HEK293 (cell line): Measurements from ENCODE around the gene SLC38A1.
A peak's percentile ranks its signal among the peaks of the same experiment; 100 is the strongest.
"Not testable (repeated sequence)": the region's sequence is repeated elsewhere in the genome, so short reads cannot be mapped to it uniquely, and the experiment has no call there.

Source experiments
- CTCF ChIA-PET: fragments of 350-600 bp; formaldehyde crosslinking; extraction: SDS; loops from one replicate; lab custom pipeline; 2021; ENCODE audit warnings: antibody characterized with exemption; lab: Yijun Ruan, JAX
- POLR2A ChIA-PET: fragments of 300-600 bp; formaldehyde crosslinking; extraction: SDS; loops from one replicate; lab custom pipeline; 2020; ENCODE audit warnings: antibody characterized with exemption, inconsistent platforms; lab: Yijun Ruan, JAX
- H3K27ac ChIP-seq: fragments of 200-500 bp; sonication (Bioruptor generic); 2 replicates; pipeline ENCODE4 v1.5.1; 2014; ENCODE audit warnings: low read depth, low read length, control low read depth, inconsistent platforms; ENCODE audit errors: extremely low read depth
- H3K36me3 ChIP-seq, 2 experiments: fragments of 200-500 bp in 1 of 2; sonication (Bioruptor generic) in 1 of 2; 1 replicate in 1 of 2; 2 replicates in 1 of 2; pipeline ENCODE4 v1.5.1; 2014 to 2017; ENCODE audit warnings: inconsistent platforms in 2 of 2, low read length in 2 of 2; ENCODE audit not compliant: control insufficient read depth in 2 of 2, insufficient read depth in 1 of 2
- H3K4me1 ChIP-seq: fragments of 200-500 bp; sonication (Bioruptor generic); 2 replicates; pipeline ENCODE4 v1.5.1; 2014; ENCODE audit warnings: mild to moderate bottlenecking, low read length, inconsistent platforms; ENCODE audit not compliant: control insufficient read depth, insufficient read depth
- H3K4me3 ChIP-seq: 2 replicates; pipeline ENCODE4 v1.5.1; 2011; ENCODE audit warnings: low read depth, mild to moderate bottlenecking, control low read depth, low read length, moderate library complexity
- H3K9me3 ChIP-seq: fragments of 200-500 bp; sonication (Bioruptor generic); 2 replicates; pipeline ENCODE4 v1.5.1; 2014; ENCODE audit warnings: low read depth, low read length, inconsistent platforms; ENCODE audit not compliant: control insufficient read depth, insufficient read depth
- EGR2 ChIP-seq: fragments of 450-650 bp; formaldehyde crosslinking; IDR thresholded peaks from 2 replicates; pipeline ENCODE4 v1.5.1; 2016; ENCODE audit warnings: low read depth, missing biosample characterization, missing genetic modification characterization
- FEZF1 ChIP-seq: fragments of 450-650 bp; formaldehyde crosslinking; IDR thresholded peaks from 2 replicates; pipeline ENCODE4 v1.5.1; 2016; ENCODE audit warnings: missing biosample characterization, missing genetic modification characterization
- KLF1 ChIP-seq: fragments of 450-650 bp; formaldehyde crosslinking; IDR thresholded peaks from 2 replicates; pipeline ENCODE4 v1.5.1; 2016; ENCODE audit warnings: missing biosample characterization, missing genetic modification characterization
- KLF10 ChIP-seq: fragments of 450-650 bp; IDR thresholded peaks from 2 replicates; pipeline ENCODE4 v1.5.1; 2018; ENCODE audit warnings: missing biosample characterization, mild to moderate bottlenecking, missing genetic modification characterization
- MZF1 ChIP-seq: fragments of 450-650 bp; formaldehyde crosslinking; IDR thresholded peaks from 2 replicates; pipeline ENCODE4 v1.5.1; 2017; ENCODE audit warnings: missing biosample characterization, missing genetic modification characterization, borderline replicate concordance
- SP3 ChIP-seq: fragments of 450-650 bp; formaldehyde crosslinking; IDR thresholded peaks from 2 replicates; pipeline ENCODE4 v1.5.1; 2016; ENCODE audit warnings: missing biosample characterization, missing genetic modification characterization
- SP7 ChIP-seq: fragments of 450-650 bp; formaldehyde crosslinking; IDR thresholded peaks from 2 replicates; pipeline ENCODE4 v1.5.1; 2016; ENCODE audit warnings: missing biosample characterization, missing genetic modification characterization
- WT1 ChIP-seq: fragments of 450-650 bp; formaldehyde crosslinking; IDR thresholded peaks from 2 replicates; pipeline ENCODE4 v1.5.1; 2016; ENCODE audit warnings: missing biosample characterization, missing genetic modification characterization
- ZBTB21 ChIP-seq: fragments of 450-650 bp; formaldehyde crosslinking; IDR thresholded peaks from 2 replicates; pipeline ENCODE4 v1.5.1; 2017; ENCODE audit warnings: missing biosample characterization, missing genetic modification characterization
- ZNF146 ChIP-seq: fragments of 450-650 bp; formaldehyde crosslinking; IDR thresholded peaks from 2 replicates; pipeline ENCODE4 v1.5.1; 2016; ENCODE audit warnings: missing biosample characterization, missing genetic modification characterization
- ZNF184 ChIP-seq: fragments of 450-650 bp; IDR thresholded peaks from 2 replicates; pipeline ENCODE4 v1.5.1; 2018; ENCODE audit warnings: missing biosample characterization, mild to moderate bottlenecking, missing genetic modification characterization
- ZNF202 ChIP-seq: fragments of 450-650 bp; formaldehyde crosslinking; IDR thresholded peaks from 2 replicates; pipeline ENCODE4 v1.5.1; 2016; ENCODE audit warnings: missing biosample characterization, missing genetic modification characterization, borderline replicate concordance
- ZNF223 ChIP-seq: fragments of 450-650 bp; formaldehyde crosslinking; IDR thresholded peaks from 2 replicates; pipeline ENCODE4 v1.5.1; 2016; ENCODE audit warnings: missing biosample characterization, missing genetic modification characterization
- ZNF280D ChIP-seq: fragments of 450-650 bp; formaldehyde crosslinking; IDR thresholded peaks from 2 replicates; pipeline ENCODE4 v1.5.1; 2016; ENCODE audit warnings: missing biosample characterization, missing genetic modification characterization
- ZNF48 ChIP-seq: fragments of 450-650 bp; formaldehyde crosslinking; IDR thresholded peaks from 2 replicates; pipeline ENCODE4 v1.5.1; 2016; ENCODE audit warnings: missing biosample characterization, missing genetic modification characterization
- ZNF488 ChIP-seq: fragments of 450-650 bp; formaldehyde crosslinking; IDR thresholded peaks from 2 replicates; pipeline ENCODE4 v1.5.1; 2016; ENCODE audit warnings: missing biosample characterization, missing genetic modification characterization
- ZNF521 ChIP-seq: fragments of 450-650 bp; formaldehyde crosslinking; IDR thresholded peaks from 2 replicates; pipeline ENCODE4 v1.5.1; 2017; ENCODE audit warnings: missing biosample characterization, mild to moderate bottlenecking, missing genetic modification characterization
- ZNF548 ChIP-seq: fragments of 450-650 bp; formaldehyde crosslinking; IDR thresholded peaks from 2 replicates; pipeline ENCODE4 v1.5.1; 2016; ENCODE audit warnings: missing biosample characterization, missing genetic modification characterization
- ZNF776 ChIP-seq: fragments of 450-650 bp; formaldehyde crosslinking; IDR thresholded peaks from 2 replicates; pipeline ENCODE4 v1.5.0; 2017; ENCODE audit warnings: missing biosample characterization, missing genetic modification characterization, borderline replicate concordance
- ZNF791 ChIP-seq: fragments of 450-650 bp; formaldehyde crosslinking; IDR thresholded peaks from 2 replicates; pipeline ENCODE4 v1.5.1; 2016; ENCODE audit warnings: missing biosample characterization, missing genetic modification characterization
- ZNF792 ChIP-seq: fragments of 450-650 bp; formaldehyde crosslinking; IDR thresholded peaks from 2 replicates; pipeline ENCODE4 v1.5.1; 2016; ENCODE audit warnings: missing biosample characterization, missing genetic modification characterization
- ZXDB ChIP-seq: fragments of 450-650 bp; formaldehyde crosslinking; IDR thresholded peaks from 2 replicates; pipeline ENCODE4 v1.5.1; 2016; ENCODE audit warnings: missing biosample characterization, missing genetic modification characterization

The SLC38A1 gene

GRCh38 chr12:46256942-46257341 lies 11.9 kb downstream of the SLC38A1 start:
- H3K4me1 ChIP-seq, result peaks cover 21% of the 10 kb centered on the region
- no peaks in the 10 kb centered on the region for H3K9me3 ChIP-seq
- no peak overlapping the region for H3K27ac ChIP-seq
- ChIA-PET POLR2A (no interaction called here), CTCF (interaction anchor here (0.6 kb wide), 1 partner anchor 40 kb away, joined by 3 read pairs; no protein-coding TSS in a partner anchor)
- no peak overlapping the region for H3K4me3 ChIP-seq
- H3K36me3 ChIP-seq, result peaks cover 0 to 13% of the 10 kb centered on the region in 2 experiments; a peak in 2 of 3 replicates
- TF ChIP-seq FEZF1 (tag by site-specific recombination) (0 out of 2 replicates have a peak, but pooled peaks have one; percentile 20), EGR2 (no peak), ZNF223 (tag by site-specific recombination) (no peak), SP3 (no peak), MZF1 (tag by site-specific recombination) (peak; percentile 24; the same call in 1 of the 2 replicates)

- no peaks in the 10 kb centered on the region for H3K9me3 ChIP-seq
- H3K27ac ChIP-seq, result no peak overlapping the region
- CTCF ChIA-PET, result no interaction called here
- no peak for TF ChIP-seq ZNF521 (tag by site-specific recombination)
- no peak for TF ChIP-seq KLF10 (tag by site-specific recombination)
- no peak for TF ChIP-seq ZNF48 (tag by site-specific recombination)
- no peak for TF ChIP-seq SP7 (tag by site-specific recombination)
- TF ChIP-seq ZNF791, result no peak
- TF ChIP-seq ZNF776 (tag by site-specific recombination), result no peak
- no peak for TF ChIP-seq ZBTB21 (tag by site-specific recombination)
- no peak for TF ChIP-seq KLF1 (tag by site-specific recombination)
- no peak for TF ChIP-seq WT1 (tag by site-specific recombination)
- TF ChIP-seq ZXDB (tag by site-specific recombination), result no peak
- TF ChIP-seq ZNF548 (tag by site-specific recombination), result no peak
- TF ChIP-seq ZNF488 (tag by site-specific recombination), result no peak
- TF ChIP-seq ZNF184, result no peak
- no peak for TF ChIP-seq ZNF792 (tag by site-specific recombination)
- POLR2A ChIA-PET, result no interaction called here
- no peaks in the 10 kb centered on the region for H3K4me1 ChIP-seq
- H3K4me3 ChIP-seq, result no peak overlapping the region
- peaks cover 0 to 13% of the 10 kb centered on the region in 2 experiments; a peak in 2 of 3 replicates for H3K36me3 ChIP-seq
These were observed 15.2 kb downstream of the SLC38A1 start for GRCh38 chr12:46253544-46254162.

GRCh38 chr12:46251994-46252393 lies 16.8 kb downstream of the SLC38A1 start:
- POLR2A ChIA-PET, CTCF ChIA-PET, H3K9me3 ChIP-seq, H3K4me3 ChIP-seq, H3K27ac ChIP-seq, H3K4me1 ChIP-seq: not testable (repeated sequence)
- TF ChIP-seq ZNF202 (tag by site-specific recombination), result peak; percentile 65; the same call in 1 of the 2 replicates
- peak; percentile 96 for TF ChIP-seq ZNF146 (tag by site-specific recombination)
- TF ChIP-seq ZNF280D (tag by site-specific recombination), result 0 out of 2 replicates have a peak, but pooled peaks have one; percentile 73
- peaks cover 0 to 13% of the 10 kb centered on the region in 2 experiments; a peak in 2 of 3 replicates for H3K36me3 ChIP-seq

- H3K4me1 ChIP-seq, H3K27ac ChIP-seq, H3K9me3 ChIP-seq, H3K4me3 ChIP-seq, POLR2A ChIA-PET: not testable (repeated sequence)
- H3K36me3 ChIP-seq, result peaks cover 0 to 13% of the 10 kb centered on the region in 2 experiments; a peak in 2 of 3 replicates
- CTCF ChIA-PET, result interaction anchor here (0.6 kb wide), 2 partner anchors 81 to 1967 kb away, joined by 3 read pairs; no protein-coding TSS in a partner anchor
These were observed 18.9 kb downstream of the SLC38A1 start for GRCh38 chr12:46249960-46250359.
